Measurements from ENCODE around the gene EFNA4. TPM values are rescaled to one million over a fixed set of nuclear protein-coding genes. Genes with fewer than 3 reads are reported as not detected.

The EFNA4 gene
- total and polyA plus RNA-seq, 2 of the 8 experiments (the other 6 are each of a cell fraction or from before 2014, with no cell fraction given) = 21.9 to 23.9 TPM

DNA sequence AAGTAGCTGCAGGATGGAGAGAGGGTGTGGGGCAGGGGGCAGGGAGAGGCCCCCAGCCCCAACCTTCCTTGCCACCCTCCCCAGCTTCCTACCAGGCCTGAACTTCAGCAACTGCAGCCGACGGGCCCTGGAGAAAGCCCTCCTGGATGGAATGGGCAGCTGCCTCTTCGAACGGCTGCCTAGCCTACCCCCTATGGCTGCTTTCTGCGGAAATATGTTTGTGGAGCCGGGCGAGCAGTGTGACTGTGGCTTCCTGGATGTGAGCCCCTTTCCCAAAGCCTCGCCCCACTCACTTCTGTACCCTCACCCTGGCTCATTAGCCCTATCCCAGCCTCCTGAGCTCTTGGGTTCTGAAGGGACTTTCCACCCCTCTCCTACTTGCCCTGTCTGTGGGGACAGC is 6.4 kb upstream of the EFNA4 start:
- no peak for FAIRE-seq

More for the DNA sequence above, 6.4 kb upstream of the EFNA4 start:
- H3K23me2 ChIP-seq (ENCODE audit: low read depth, low read length) = peaks cover 1% of the 10 kb centered on the region; the same call in 1 of the 2 replicates
- H2BK20ac ChIP-seq (ENCODE audit: low read length) = no peak overlapping the region
- CTCF ChIA-PET (ENCODE audit: partially characterized antibody) = interaction anchor here (1.2 to 33.9 kb wide), 13 partner anchors 4 to 193 kb away, joined by 3 to 907 read pairs (median 7); partner anchors contain the start of genes ADAM15, EFNA3, EFNA4 and LENEP
- no peak overlapping the region for H3K4ac ChIP-seq (replicated peaks; ENCODE audit: insufficient read length, low read depth, low read length)
- no peak overlapping the region for H4K5ac ChIP-seq (ENCODE audit: insufficient read length, low read depth, low read length)
- POLR2A ChIA-PET (ENCODE audit: partially characterized antibody) = interaction anchor here (0.7 to 1.4 kb wide), 3 partner anchors 9 to 85 kb away, joined by 3 to 4 read pairs (median 4); no protein-coding TSS in a partner anchor
- H4K20me1 ChIP-seq (replicated peaks in 1 of 2; ENCODE audit: control insufficient read depth in 1 of 2, insufficient read depth in 2 of 2, low read length in 2 of 2) = peaks cover 2 to 9% of the 10 kb centered on the region in 2 experiments
- no peak overlapping the region for H2AK5ac ChIP-seq (ENCODE audit: low read depth, low read length)
- TF ChIP-seq CEBPB (IDR thresholded peaks at IDR 0.05; ENCODE audit: low read depth, low read length) (no peak), CHD2 (IDR thresholded peaks at IDR 0.05; ENCODE audit: low read length) (no peak), RXRA (IDR thresholded peaks at IDR 0.05; ENCODE audit: insufficient read depth, low read depth, low read length) (no peak)
- H3K4me2 ChIP-seq (ENCODE audit: insufficient read depth in 1 of 2, low read depth in 2 of 2, low read length in 2 of 2) = no peak overlapping the region
- H4K91ac ChIP-seq (replicated peaks; ENCODE audit: insufficient read length, low read length) = no peak overlapping the region
- no peak for DNase-seq (ENCODE audit: low read depth in 1 of 2, low spot score in 2 of 2)
- H3K79me2 ChIP-seq (ENCODE audit: control insufficient read depth in 1 of 2, insufficient read depth in 2 of 2, low read length in 2 of 2) = no peaks in the 10 kb centered on the region
- H3K56ac ChIP-seq (replicated peaks; ENCODE audit: insufficient read length, low read depth, low read length) = no peak overlapping the region
- peaks cover 0 to 11% (median 3%) of the 10 kb centered on the region in 4 experiments; a peak in 5 of 7 replicates for H3K4me1 ChIP-seq (replicated peaks in 1 of 4; ENCODE audit: control insufficient read depth in 3 of 4, insufficient read depth in 4 of 4, low read length in 3 of 4)
- H2BK120ac ChIP-seq (replicated peaks; ENCODE audit: low read depth, low read length) = no peak overlapping the region
- H4K8ac ChIP-seq (ENCODE audit: extremely low read depth, insufficient read depth, low read length) = no peak overlapping the region
- no peak overlapping the region for H3K27ac ChIP-seq (ENCODE audit: low read depth, low read length)
- no peak overlapping the region for H3K14ac ChIP-seq (ENCODE audit: insufficient read length)
- peaks cover 0 to 11% (median 9%) of the 10 kb centered on the region in 4 experiments; a peak in 5 of 7 replicates for H3K27me3 ChIP-seq (replicated peaks in 1 of 4; ENCODE audit: control insufficient read depth in 3 of 4, extremely low read depth in 1 of 4, insufficient read depth in 3 of 4, low read length in 3 of 4)
- H2AFZ ChIP-seq (ENCODE audit: low read length) = no peak overlapping the region
- H2BK12ac ChIP-seq (ENCODE audit: low read depth, low read length) = no peak overlapping the region
- H2BK15ac ChIP-seq (ENCODE audit: low read length) = no peak overlapping the region
- H3K18ac ChIP-seq (ENCODE audit: extremely low read depth, low read length) = no peak overlapping the region
- H2BK5ac ChIP-seq (ENCODE audit: low read depth, low read length) = no peak overlapping the region
- 82% methylated on average over 8 of the region's 8 CpGs; no CpG with 5 or more reads in 1 of the 2 experiments for WGBS, 2 experiments (ENCODE audit: extremely low coverage in 1 of 2, insufficient coverage in 1 of 2, insufficient read length in 1 of 2, insufficient replicate concordance in 2 of 2, low coverage in 1 of 2, low lambda C conversion rate in 2 of 2, missing lambda C conversion rate in 1 of 2)
- no peak overlapping the region for H3K23ac ChIP-seq (ENCODE audit: insufficient read length)
- no peaks in the 10 kb centered on the region for H3K9me3 ChIP-seq (ENCODE audit: insufficient read depth in 2 of 2, low read depth in 1 of 2, low read length in 1 of 2)
- H3K4me3 ChIP-seq (ENCODE audit: extremely low read depth in 1 of 4, insufficient read depth in 2 of 4, low read depth in 3 of 4, low read length in 4 of 4) = no peak overlapping the region
- no peak overlapping the region for H3K9ac ChIP-seq (replicated peaks in 1 of 4; ENCODE audit: extremely low read depth in 1 of 4, low read depth in 3 of 4, low read length in 3 of 4)
- H3K79me1 ChIP-seq (ENCODE audit: low read depth, low read length) = no peaks in the 10 kb centered on the region
- H3K36me3 ChIP-seq (ENCODE audit: control insufficient read depth in 2 of 4, insufficient read depth in 4 of 4, low read length in 3 of 4) = peaks cover 0 to 3% (median 0%) of the 10 kb centered on the region in 4 experiments; a peak in 2 of 8 replicates

All from H1 (cell line).